GM12892 (cell line): ENCODE measurements around the gene PDCD11.
"Not testable (repeated sequence)": the region's sequence is repeated elsewhere in the genome, so short reads cannot be mapped to it uniquely, and the experiment has no call there.

ENCODE experiments used
- DNase-seq: peaks from one replicate; pipeline ENCODE4 v3.0.0; 2011; ENCODE audit not compliant: insufficient read length
- FAIRE-seq: peaks from 2 replicates; lab custom pipeline; 2011; peaks lifted over from hg19 to GRCh38; lab: Jason Lieb, UNC
- POLR2A ChIP-seq: IDR thresholded peaks from 2 replicates; pipeline ENCODE4 v1.6.1; 2011; ENCODE audit warnings: low read depth, low read length, control low read depth
- POLR2AphosphoS5 ChIP-seq: IDR thresholded peaks from 2 replicates; pipeline ENCODE4 v1.6.1; 2011; ENCODE audit warnings: low read depth, low read length, control low read depth
- TAF1 ChIP-seq: IDR thresholded peaks from 2 replicates; pipeline ENCODE4 v1.6.1; 2011; ENCODE audit warnings: low read depth, mild to moderate bottlenecking, control low read depth, low read length, borderline replicate concordance

The PDCD11 gene

GRCh38 chr10:103367782-103368518 lies 28.5 kb upstream of the PDCD11 start, which contains the start of gene TAF5:
Gene TAF5 (plus strand): TSS chr10:103367976. CDS start chr10:103367990, 14 bp downstream.
- peak; percentile 60 for DNase-seq
- peak; percentile 99 for FAIRE-seq
- TF ChIP-seq POLR2AphosphoS5 = peak; percentile 83; the same call in 1 of the 2 replicates
- TF ChIP-seq POLR2A = peak; percentile 84
- TF ChIP-seq TAF1 = peak; percentile 100

GRCh38 chr10:103373544-103373943 lies 22.9 kb upstream of the PDCD11 start:
- TF ChIP-seq POLR2AphosphoS5 = no peak
- no peak for TF ChIP-seq POLR2A
- no peak for TF ChIP-seq TAF1
- DNase-seq (no peak), FAIRE-seq (no peak)

GRCh38 chr10:103374263-103374662 lies 22.2 kb upstream of the PDCD11 start:
- no peak for FAIRE-seq
- no peak for DNase-seq

GRCh38 chr10:103382769-103383168 lies 13.7 kb upstream of the PDCD11 start:
- no peak for DNase-seq
- no peak for FAIRE-seq
- TF ChIP-seq POLR2A = no peak
- TF ChIP-seq POLR2AphosphoS5 = no peak
- TF ChIP-seq TAF1 = no peak

More at GRCh38 chr10:103374263-103374662, 22.2 kb upstream of the PDCD11 start:
- no peak for TF ChIP-seq TAF1
- no peak for TF ChIP-seq POLR2AphosphoS5
- TF ChIP-seq POLR2A = no peak

- FAIRE-seq (no peak), DNase-seq (no peak)
- TF ChIP-seq POLR2A (no peak), TAF1 (no peak)
Measured at GRCh38 chr10:103394180-103394579, 2.2 kb upstream of the PDCD11 start.

GRCh38 chr10:103395754-103396066 lies 716 bp upstream of the PDCD11 start:
- no peak for TF ChIP-seq POLR2A
- no peak for TF ChIP-seq TAF1
- no peak for TF ChIP-seq POLR2AphosphoS5
- DNase-seq = no peak
- FAIRE-seq = no peak

- TF ChIP-seq POLR2A (no peak), POLR2AphosphoS5 (no peak), TAF1 (no peak)
- DNase-seq (no peak), FAIRE-seq (no peak)
Measured at GRCh38 chr10:103396789-103397087, 312 bp downstream of the PDCD11 start.

- FAIRE-seq (peak; percentile 44), DNase-seq (no peak)
- TF ChIP-seq POLR2AphosphoS5 (no peak), TAF1 (no peak), POLR2A (no peak)
Measured at GRCh38 chr10:103397191-103397825, 882 bp downstream of the PDCD11 start.

- DNase-seq = no peak
- no peak for FAIRE-seq
- TF ChIP-seq POLR2AphosphoS5 = no peak
- no peak for TF ChIP-seq TAF1
- TF ChIP-seq POLR2A = no peak
Measured at GRCh38 chr10:103413564-103413963, 17.1 kb downstream of the PDCD11 start.

GRCh38 chr10:103415581-103415980 lies 19.2 kb downstream of the PDCD11 start:
- FAIRE-seq (no peak), DNase-seq (no peak)
- no peak for TF ChIP-seq TAF1
- no peak for TF ChIP-seq POLR2AphosphoS5
- TF ChIP-seq POLR2A = no peak

GRCh38 chr10:103416436-103417147 lies 20.2 kb downstream of the PDCD11 start:
- TF ChIP-seq TAF1 (no peak), POLR2AphosphoS5 (no peak), POLR2A (no peak)
- DNase-seq (no peak), FAIRE-seq (peak; percentile 58)

- not testable (repeated sequence) for FAIRE-seq, DNase-seq
Measured at GRCh38 chr10:103417148-103417469, 20.7 kb downstream of the PDCD11 start.
